HCT116 (cell line): ENCODE data around the gene TBC1D14. TPM values are rescaled to one million over a fixed set of nuclear protein-coding genes. Genes with fewer than 3 reads are reported as not detected.

Experiments
- ATAC-seq: fragments of 200-7000 bp; cut with Tn5 transposase; 2 replicates; pipeline ENCODE4 v1.9.1; 2020; ENCODE audit warnings: mild to moderate bottlenecking, moderate library complexity
- BruUV-seq: library from RNA; stranded (reverse); fragments of 400-500 nt; replicated peaks from 2 replicates; lab custom pipeline; 2021; lab: Mats Ljungman, UMichigan
- CTCF ChIA-PET: fragments of 300-600 bp; sonication (Branson Sonifier 250); formaldehyde crosslinking; loops from one replicate; lab custom pipeline; 2021; ENCODE audit warnings: antibody characterized with exemption; lab: Charles Lee
- POLR2A ChIA-PET: fragments of 300-600, 350-600 bp; sonication (Branson Sonifier 250); formaldehyde crosslinking; loops from one replicate; lab custom pipeline; 2021; ENCODE audit warnings: antibody characterized with exemption; lab: Charles Lee
- RAD21 ChIA-PET, 2 experiments: fragments of 300-600 bp; sonication (Branson Sonifier 250); formaldehyde crosslinking; loops; one replicate each; lab custom pipeline; 2023; ENCODE audit warnings: low total read pairs in 2 of 2; ENCODE audit not compliant: uncharacterized antibody in 2 of 2, unreplicated experiment in 2 of 2, low non-redundant PET in 1 of 2; lab: Charles Lee
- DNase-seq: peaks from one replicate; pipeline ENCODE4 v3.0.0-alpha.2; 2010; ENCODE audit warnings: low read depth, low spot score
- H2AFZ ChIP-seq: fragments of 200-600 bp; shearing (Covaris generic), sonication (generic); 2 replicates; pipeline ENCODE4 v1.6.1; 2017; ENCODE audit warnings: low read depth, mixed run types, mixed read lengths, antibody characterized with exemption, low read length; ENCODE audit not compliant: poor library complexity, severe bottlenecking
- H3K27ac ChIP-seq: 2 replicates; pipeline ENCODE4 v1.5.1; 2012; ENCODE audit warnings: low read depth, low read length
- H3K27me3 ChIP-seq: fragments of 200-600 bp; sonication (generic); 2 replicates; pipeline ENCODE4 v1.6.1; 2016; ENCODE audit warnings: mixed run types, low read length, mixed read lengths; ENCODE audit not compliant: insufficient read depth
- H3K36me3 ChIP-seq, 2 experiments: fragments of 200-500 bp in 1 of 2; fragments of 200-600 bp in 1 of 2; sonication (Bioruptor generic) in 1 of 2; sonication (generic) in 1 of 2; 2 replicates each; pipeline versions ENCODE4 v1.5.1 to v1.6.1; 2014 to 2016; ENCODE audit warnings: low read length in 2 of 2, inconsistent platforms in 1 of 2, mixed read lengths in 1 of 2, mixed run types in 1 of 2; ENCODE audit not compliant: insufficient read depth in 2 of 2, control insufficient read depth in 1 of 2
- H3K4me1 ChIP-seq, 2 experiments: fragments of 200-600 bp in 1 of 2; sonication (generic) in 1 of 2; 2 replicates each; pipeline versions ENCODE4 v1.5.1 to v1.6.1; 2012 to 2017; ENCODE audit warnings: low read length in 2 of 2, inconsistent platforms in 1 of 2, mild to moderate bottlenecking in 1 of 2, mixed read lengths in 1 of 2, mixed run types in 1 of 2, moderate library complexity in 1 of 2; ENCODE audit not compliant: insufficient read depth in 2 of 2, control insufficient read depth in 1 of 2
- H3K4me2 ChIP-seq: fragments of 200-600 bp; sonication (generic); 2 replicates; pipeline ENCODE4 v1.6.1; 2017; ENCODE audit warnings: mixed run types, low read length, mixed read lengths
- H3K4me3 ChIP-seq, 2 experiments: fragments of 200-600 bp in 1 of 2; sonication (generic) in 1 of 2; replicated peaks in 1 of 2; 2 replicates each; pipeline ENCODE4 v1.5.1; 2011 to 2016; ENCODE audit warnings: low read length in 2 of 2, control low read depth in 1 of 2, low read depth in 1 of 2, mild to moderate bottlenecking in 1 of 2, mixed read lengths in 1 of 2, mixed run types in 1 of 2
- H3K79me2 ChIP-seq: fragments of 200-600 bp; sonication (generic); 2 replicates; pipeline ENCODE4 v1.6.1; 2017; ENCODE audit warnings: mild to moderate bottlenecking, mixed run types, low read length, moderate library complexity, mixed read lengths; ENCODE audit not compliant: insufficient read depth
- H3K9ac ChIP-seq: fragments of 200-600 bp; sonication (generic); 2 replicates; pipeline ENCODE4 v1.6.1; 2016; ENCODE audit warnings: low read length, mixed read lengths
- H3K9me2 ChIP-seq: fragments of 200-600 bp; sonication (generic), shearing (Covaris generic); 2 replicates; pipeline ENCODE4 v1.6.1; 2017; ENCODE audit warnings: mixed run types, mild to moderate bottlenecking, moderate library complexity; ENCODE audit not compliant: insufficient read depth
- H3K9me3 ChIP-seq, 2 experiments: fragments of 200-500 bp in 1 of 2; fragments of 200-600 bp in 1 of 2; sonication (Bioruptor generic) in 1 of 2; sonication (generic) in 1 of 2; 2 replicates each; pipeline ENCODE4 v1.6.1; 2014 to 2017; ENCODE audit warnings: low read length in 2 of 2, mixed read lengths in 2 of 2, inconsistent platforms in 1 of 2, low read depth in 1 of 2, mild to moderate bottlenecking in 1 of 2, mixed run types in 1 of 2, moderate library complexity in 1 of 2; ENCODE audit not compliant: control insufficient read depth in 1 of 2, insufficient read depth in 1 of 2
- H4K20me1 ChIP-seq: fragments of 200-600 bp; sonication (generic), shearing (Covaris generic); 2 replicates; pipeline ENCODE4 v1.6.1; 2017; ENCODE audit warnings: mixed run types, mild to moderate bottlenecking, moderate library complexity; ENCODE audit not compliant: insufficient read depth
- CBX3 ChIP-seq: IDR thresholded peaks from 2 replicates; pipeline ENCODE4 v1.6.1; 2012; ENCODE audit warnings: low read depth
- CEBPB ChIP-seq: IDR thresholded peaks from 2 replicates; pipeline ENCODE4 v1.6.1; 2012; ENCODE audit warnings: low read depth
- CTCF ChIP-seq, 3 experiments: fragments of 200-600 bp in 1 of 3; sonication (generic) in 1 of 3; IDR thresholded peaks in 2 of 3; conservative IDR thresholded peaks in 1 of 3; 2 replicates each; pipeline ENCODE4 v1.5.1; 2012 to 2017; ENCODE audit warnings: low read depth in 2 of 3, low read length in 2 of 3, antibody characterized with exemption in 1 of 3, borderline replicate concordance in 1 of 3, control low read depth in 1 of 3, mild to moderate bottlenecking in 1 of 3, mixed read lengths in 1 of 3, mixed run types in 1 of 3, moderate library complexity in 1 of 3; ENCODE audit not compliant: insufficient read depth in 1 of 3
- EGR1 ChIP-seq: IDR thresholded peaks from 2 replicates; pipeline ENCODE4 v1.6.1; 2012; ENCODE audit warnings: low read depth
- ELF1 ChIP-seq: IDR thresholded peaks from 2 replicates; pipeline ENCODE4 v1.6.1; 2012; ENCODE audit warnings: low read depth, borderline replicate concordance
- EZH2 ChIP-seq: fragments of 200-600 bp; sonication (generic); IDR thresholded peaks from 2 replicates; pipeline ENCODE4 v1.6.1; 2017; ENCODE audit warnings: antibody characterized with exemption, mixed run types
- FOSL1 ChIP-seq: IDR thresholded peaks from 2 replicates; pipeline ENCODE4 v1.6.1; 2012; ENCODE audit warnings: low read depth
- JUND ChIP-seq: IDR thresholded peaks from 2 replicates; pipeline ENCODE4 v1.6.1; 2012
- MAX ChIP-seq: IDR thresholded peaks from 2 replicates; pipeline ENCODE4 v1.6.1; 2012
- POLR2A ChIP-seq: IDR thresholded peaks from 2 replicates; pipeline ENCODE4 v1.7.0; 2011; ENCODE audit warnings: borderline replicate concordance; ENCODE audit not compliant: insufficient read depth, insufficient read length; ENCODE audit errors: extremely low read depth
- POLR2AphosphoS5 ChIP-seq: IDR thresholded peaks from 2 replicates; pipeline ENCODE4 v1.6.1; 2011; ENCODE audit warnings: mild to moderate bottlenecking, low read depth, low read length, moderate library complexity
- SP1 ChIP-seq: IDR thresholded peaks from 2 replicates; pipeline ENCODE4 v1.6.1; 2012; ENCODE audit warnings: low read depth
- SRF ChIP-seq: IDR thresholded peaks from 2 replicates; pipeline ENCODE4 v1.6.1; 2012; ENCODE audit warnings: low read depth
- TCF7L2 ChIP-seq: IDR thresholded peaks from 2 replicates; pipeline ENCODE4 v1.7.0; 2011; ENCODE audit warnings: borderline replicate concordance, inconsistent platforms; ENCODE audit not compliant: insufficient read depth, insufficient read length; ENCODE audit errors: extremely low read depth
- YY1 ChIP-seq: IDR thresholded peaks from 2 replicates; pipeline ENCODE4 v1.6.1; 2011; ENCODE audit warnings: low read length, low read depth, moderate library complexity, mild to moderate bottlenecking; ENCODE audit not compliant: insufficient replicate concordance; ENCODE audit errors: extremely low read depth
- ZFX ChIP-seq: fragments of 450-650 bp; IDR thresholded peaks from 2 replicates; pipeline ENCODE4 v1.6.1; 2017
- ZNF274 ChIP-seq: fragments of 200-500 bp; sonication (Bioruptor generic); IDR thresholded peaks from 2 replicates; pipeline ENCODE4 v1.6.1; 2014; ENCODE audit warnings: mild to moderate bottlenecking, low read depth, low read length, inconsistent platforms
- intact Hi-C: fragments of 100-400 bp; cut with micrococcal nuclease; formaldehyde crosslinking; loops from 2 replicates; pipeline ENCODE4 v1.10.0; 2022
- total RNA-seq: library from RNA; stranded (reverse); gene quantifications from one replicate; pipeline ENCODE4 v1.2.1, GENCODE V29; 2021; ENCODE audit not compliant: unreplicated experiment
- TF ChIP-seq, protein P1 (sequence below): IDR thresholded peaks from 2 replicates; pipeline ENCODE4 v1.6.1; 2011; ENCODE audit warnings: mild to moderate bottlenecking, low read length, moderate library complexity; ENCODE audit not compliant: insufficient replicate concordance; ENCODE audit errors: extremely low read depth
- TF ChIP-seq, protein P2 (sequence below): IDR thresholded peaks from 2 replicates; pipeline ENCODE4 v1.6.1; 2012
- TF ChIP-seq, protein P3 (sequence below): IDR thresholded peaks from 2 replicates; pipeline ENCODE4 v1.6.1; 2012; ENCODE audit warnings: low read depth

TBC1D14 gene
- total RNA-seq, 1 experiment from 2014 or later = 62.9 TPM

DNA sequence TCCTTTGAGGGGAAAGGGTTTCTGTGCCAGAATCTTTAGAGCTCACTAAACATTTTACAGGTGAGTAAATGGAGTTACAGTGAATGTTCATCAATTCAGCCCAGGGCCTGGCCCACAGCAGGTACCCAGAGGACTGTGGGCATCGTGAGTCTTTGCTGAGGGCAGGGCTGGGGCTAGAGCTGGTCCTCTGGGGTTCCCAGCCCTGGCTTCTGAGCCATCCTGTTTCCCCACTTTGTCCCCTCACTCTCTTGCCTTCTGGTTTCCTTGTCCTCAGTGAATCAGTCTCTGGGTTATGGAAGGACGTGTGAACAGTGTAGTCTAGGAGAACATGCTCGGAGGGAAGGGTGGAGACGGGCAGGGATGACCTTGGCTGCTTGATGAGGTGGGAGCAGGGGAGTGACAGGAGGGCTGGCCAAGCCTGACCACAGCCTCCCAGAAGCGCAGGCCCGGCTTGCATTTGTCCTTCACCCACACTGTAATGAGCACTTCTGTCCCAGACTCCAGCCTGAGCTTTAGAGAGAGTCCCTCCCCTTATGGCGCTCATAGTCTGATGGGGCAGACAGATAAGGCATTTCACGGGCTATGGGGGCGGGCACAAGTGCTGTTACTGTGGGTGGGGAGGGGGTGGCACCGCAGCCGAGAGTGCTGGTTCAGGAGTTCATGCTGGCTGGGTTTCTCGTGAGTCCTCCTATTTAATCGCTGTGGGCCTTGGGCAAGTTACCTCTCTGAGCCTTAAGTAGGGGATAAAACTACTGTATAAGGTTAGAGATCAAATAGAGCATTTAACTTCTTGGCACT is 17.3 kb downstream of the TBC1D14 start:
- H3K27me3 ChIP-seq = no peaks in the 10 kb centered on the region
- no peak overlapping the region for H3K27ac ChIP-seq
- H3K4me1 ChIP-seq = peaks cover 0 to 9% of the 10 kb centered on the region in 2 experiments; a peak in 1 of 4 replicates
- no peak overlapping the region for H2AFZ ChIP-seq
- CTCF ChIA-PET = interaction anchor here (1.1 kb wide), 1 partner anchor 9 kb away, joined by 4 read pairs; no protein-coding TSS in a partner anchor
- no peaks in the 10 kb centered on the region for H3K9me3 ChIP-seq
- RAD21 ChIA-PET = no interaction called here
- POLR2A ChIA-PET = no interaction called here
- peaks cover 26% of the 10 kb centered on the region for H3K79me2 ChIP-seq
- intact Hi-C loops = no loop called here
- H4K20me1 ChIP-seq = no peaks in the 10 kb centered on the region
- no peak overlapping the region for H3K4me3 ChIP-seq
- H3K36me3 ChIP-seq = peaks cover 5 to 16% of the 10 kb centered on the region in 2 experiments; a peak in 3 of 4 replicates
- DNase-seq (no peak), ATAC-seq (no peak)
- BruUV-seq = no TSS peak
- TF ChIP-seq SRF (no peak), MAX (no peak), FOSL1 (no peak), ZNF274 (no peak), POLR2A (no peak), YY1 (no peak), CBX3 (no peak), TCF7L2 (no peak), ELF1 (no peak), POLR2AphosphoS5 (no peak), EGR1 (no peak), ZFX (no peak), CTCF (IDR thresholded peaks at IDR 0.05 in 2 of 3, conservative IDR thresholded peaks at IDR 0.05 in 1 of 3; ENCODE audit: borderline replicate concordance in 1 of 3, insufficient read depth in 1 of 3, low read depth in 2 of 3, low read length in 2 of 3) (no peak), CEBPB (no peak), JUND (no peak), EZH2 (no peak), SP1 (no peak)
- TF ChIP-seq, protein P1, sequence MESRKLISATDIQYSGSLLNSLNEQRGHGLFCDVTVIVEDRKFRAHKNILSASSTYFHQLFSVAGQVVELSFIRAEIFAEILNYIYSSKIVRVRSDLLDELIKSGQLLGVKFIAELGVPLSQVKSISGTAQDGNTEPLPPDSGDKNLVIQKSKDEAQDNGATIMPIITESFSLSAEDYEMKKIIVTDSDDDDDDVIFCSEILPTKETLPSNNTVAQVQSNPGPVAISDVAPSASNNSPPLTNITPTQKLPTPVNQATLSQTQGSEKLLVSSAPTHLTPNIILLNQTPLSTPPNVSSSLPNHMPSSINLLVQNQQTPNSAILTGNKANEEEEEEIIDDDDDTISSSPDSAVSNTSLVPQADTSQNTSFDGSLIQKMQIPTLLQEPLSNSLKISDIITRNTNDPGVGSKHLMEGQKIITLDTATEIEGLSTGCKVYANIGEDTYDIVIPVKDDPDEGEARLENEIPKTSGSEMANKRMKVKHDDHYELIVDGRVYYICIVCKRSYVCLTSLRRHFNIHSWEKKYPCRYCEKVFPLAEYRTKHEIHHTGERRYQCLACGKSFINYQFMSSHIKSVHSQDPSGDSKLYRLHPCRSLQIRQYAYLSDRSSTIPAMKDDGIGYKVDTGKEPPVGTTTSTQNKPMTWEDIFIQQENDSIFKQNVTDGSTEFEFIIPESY = no peak
- TF ChIP-seq, protein P2, sequence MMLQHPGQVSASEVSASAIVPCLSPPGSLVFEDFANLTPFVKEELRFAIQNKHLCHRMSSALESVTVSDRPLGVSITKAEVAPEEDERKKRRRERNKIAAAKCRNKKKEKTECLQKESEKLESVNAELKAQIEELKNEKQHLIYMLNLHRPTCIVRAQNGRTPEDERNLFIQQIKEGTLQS = no peak
- TF ChIP-seq, protein P3, sequence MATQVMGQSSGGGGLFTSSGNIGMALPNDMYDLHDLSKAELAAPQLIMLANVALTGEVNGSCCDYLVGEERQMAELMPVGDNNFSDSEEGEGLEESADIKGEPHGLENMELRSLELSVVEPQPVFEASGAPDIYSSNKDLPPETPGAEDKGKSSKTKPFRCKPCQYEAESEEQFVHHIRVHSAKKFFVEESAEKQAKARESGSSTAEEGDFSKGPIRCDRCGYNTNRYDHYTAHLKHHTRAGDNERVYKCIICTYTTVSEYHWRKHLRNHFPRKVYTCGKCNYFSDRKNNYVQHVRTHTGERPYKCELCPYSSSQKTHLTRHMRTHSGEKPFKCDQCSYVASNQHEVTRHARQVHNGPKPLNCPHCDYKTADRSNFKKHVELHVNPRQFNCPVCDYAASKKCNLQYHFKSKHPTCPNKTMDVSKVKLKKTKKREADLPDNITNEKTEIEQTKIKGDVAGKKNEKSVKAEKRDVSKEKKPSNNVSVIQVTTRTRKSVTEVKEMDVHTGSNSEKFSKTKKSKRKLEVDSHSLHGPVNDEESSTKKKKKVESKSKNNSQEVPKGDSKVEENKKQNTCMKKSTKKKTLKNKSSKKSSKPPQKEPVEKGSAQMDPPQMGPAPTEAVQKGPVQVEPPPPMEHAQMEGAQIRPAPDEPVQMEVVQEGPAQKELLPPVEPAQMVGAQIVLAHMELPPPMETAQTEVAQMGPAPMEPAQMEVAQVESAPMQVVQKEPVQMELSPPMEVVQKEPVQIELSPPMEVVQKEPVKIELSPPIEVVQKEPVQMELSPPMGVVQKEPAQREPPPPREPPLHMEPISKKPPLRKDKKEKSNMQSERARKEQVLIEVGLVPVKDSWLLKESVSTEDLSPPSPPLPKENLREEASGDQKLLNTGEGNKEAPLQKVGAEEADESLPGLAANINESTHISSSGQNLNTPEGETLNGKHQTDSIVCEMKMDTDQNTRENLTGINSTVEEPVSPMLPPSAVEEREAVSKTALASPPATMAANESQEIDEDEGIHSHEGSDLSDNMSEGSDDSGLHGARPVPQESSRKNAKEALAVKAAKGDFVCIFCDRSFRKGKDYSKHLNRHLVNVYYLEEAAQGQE = no peak
- no peak overlapping the region for H3K9ac ChIP-seq
- no peaks in the 10 kb centered on the region for H3K9me2 ChIP-seq
- no peak overlapping the region for H3K4me2 ChIP-seq
